Right lobe of liver (tissue), 6 donors: ENCODE data around the gene MROH8. TPM values are rescaled to one million over a fixed set of nuclear protein-coding genes. Genes with fewer than 3 reads are reported as not detected.
"Not testable (repeated sequence)": the region's sequence is repeated elsewhere in the genome, so short reads cannot be mapped to it uniquely, and the experiment has no call there.

Experiments
- ATAC-seq, 4 donors: fragments of 200-7000 bp; cut with Tn5 transposase; one replicate each; pipeline ENCODE4 v1.9.1; 2020; ENCODE audit warnings: mild to moderate bottlenecking in 4 of 4, moderate library complexity in 4 of 4
- DNase-seq, 3 donors: peaks; one replicate each; pipeline ENCODE4 v3.0.0-alpha.2; 2020
- H3K27ac ChIP-seq, 3 donors: fragments of 200-600 bp; one replicate each; pipeline ENCODE4 v1.8.0; 2022
- H3K27me3 ChIP-seq, 2 donors: fragments of 200-600 bp; one replicate each; pipeline ENCODE4 v1.8.0; 2022
- H3K36me3 ChIP-seq, 4 donors: fragments of 200-600 bp; sonication (generic) in 1 of 4; one replicate each; pipeline versions ENCODE4 v1.5.1 to v1.8.0; 2017 to 2022; ENCODE audit warnings: control low read depth in 1 of 4
- H3K4me1 ChIP-seq, 4 donors: fragments of 200-600 bp; sonication (generic) in 1 of 4; one replicate each; pipeline versions ENCODE4 v1.5.1 to v1.8.0; 2017 to 2022; ENCODE audit warnings: control low read depth in 1 of 4
- H3K4me3 ChIP-seq, 3 donors: fragments of 200-600 bp; one replicate each; pipeline ENCODE4 v1.8.0; 2022
- H3K9me3 ChIP-seq, 4 donors: fragments of 200-600 bp; sonication (generic) in 1 of 4; one replicate each; pipeline versions ENCODE4 v1.5.1 to v1.8.0; 2017 to 2022; ENCODE audit warnings: control low read depth in 1 of 4
- POLR2A ChIP-seq: fragments of 450-650 bp; IDR thresholded peaks from one replicate; pipeline ENCODE4 v1.6.1; 2017; ENCODE audit warnings: antibody characterized with exemption, mild to moderate bottlenecking
- WGBS: methylation state at CpG from one replicate; pipeline ENCODE4 v1.1.6; 2018; ENCODE audit warnings: low coverage, low lambda C conversion rate; ENCODE audit not compliant: insufficient coverage; ENCODE audit errors: missing lambda C conversion rate; 5-methylcytosine and 5-hydroxymethylcytosine counted together
- intact Hi-C, 2 donors: fragments of 100-400 bp; cut with DNase I; formaldehyde crosslinking; loops; one replicate each; pipeline versions ENCODE4 v1.11.2 to v1.14.1; 2022
- total RNA-seq, 6 experiments: library from RNA; depleted of rRNA in 2 of 6; stranded (reverse); fragments of >200 nt in 2 of 6; fragmentation: NEBNext Ultra II Directional in 3 of 6; extraction: Animal tissue kit (Norgen Biotek cat#: 25700) in 3 of 6; gene quantifications; one replicate each; pipeline versions ENCODE4 v1.1.0 to v1.2.4, GENCODE V29; 2016 to 2023
- TF ChIP-seq, protein P1 (sequence below), 4 donors: fragments of 200-600 bp in 3 of 4; fragments of 450-650 bp in 1 of 4; IDR thresholded peaks; one replicate each; pipeline versions ENCODE4 v1.5.1 to v1.8.0; 2016 to 2022; ENCODE audit warnings: antibody characterized with exemption in 4 of 4, mild to moderate bottlenecking in 2 of 4
- donor health status: DM: no; HTN: yes; CAD: no.
- donor health status: DM: no; HTN: no; CAD: no.
- donor health status: DM: no; HTN: no; CAD: no.
- donor health status: DM: no; HTN: yes; CAD: no.
- donor health status: DM: no; HTN: yes; CAD: no.

Gene MROH8
- total RNA-seq, 6 experiments from 2014 or later = 1.1 to 5.2 (median 2.2) TPM

DNA sequence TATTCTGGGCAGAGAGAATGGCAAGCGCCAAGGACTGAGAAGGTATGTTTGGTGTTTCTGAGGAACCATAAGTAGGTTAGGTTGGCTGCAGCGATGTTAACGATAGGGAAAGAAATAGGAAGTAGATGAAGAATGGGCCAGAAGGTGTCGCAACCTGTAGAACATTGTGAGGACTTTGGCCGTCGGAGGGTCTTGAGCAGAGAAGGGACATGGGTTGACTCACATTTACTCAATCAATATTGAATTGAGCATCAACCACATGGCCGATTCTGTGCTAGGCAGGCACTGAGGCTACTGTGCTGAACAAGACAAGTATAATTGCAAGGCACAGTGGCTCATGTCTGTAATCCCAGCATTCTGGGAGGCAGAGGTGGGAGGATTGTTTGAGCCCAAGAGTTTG is 27.1 kb downstream of the MROH8 start:
- Histone ChIP-seq H3K36me3 (no peaks in the 10 kb centered on the region), H3K27me3 (no peaks in the 10 kb centered on the region), H3K4me3 (no peak overlapping the region), H3K9me3 (no peaks in the 10 kb centered on the region), H3K27ac (no peak overlapping the region), H3K4me1 (peaks cover 0 to 12% (median 3%) of the 10 kb centered on the region in 4 donors)
- ATAC-seq = no peak
- TF ChIP-seq, protein P1, sequence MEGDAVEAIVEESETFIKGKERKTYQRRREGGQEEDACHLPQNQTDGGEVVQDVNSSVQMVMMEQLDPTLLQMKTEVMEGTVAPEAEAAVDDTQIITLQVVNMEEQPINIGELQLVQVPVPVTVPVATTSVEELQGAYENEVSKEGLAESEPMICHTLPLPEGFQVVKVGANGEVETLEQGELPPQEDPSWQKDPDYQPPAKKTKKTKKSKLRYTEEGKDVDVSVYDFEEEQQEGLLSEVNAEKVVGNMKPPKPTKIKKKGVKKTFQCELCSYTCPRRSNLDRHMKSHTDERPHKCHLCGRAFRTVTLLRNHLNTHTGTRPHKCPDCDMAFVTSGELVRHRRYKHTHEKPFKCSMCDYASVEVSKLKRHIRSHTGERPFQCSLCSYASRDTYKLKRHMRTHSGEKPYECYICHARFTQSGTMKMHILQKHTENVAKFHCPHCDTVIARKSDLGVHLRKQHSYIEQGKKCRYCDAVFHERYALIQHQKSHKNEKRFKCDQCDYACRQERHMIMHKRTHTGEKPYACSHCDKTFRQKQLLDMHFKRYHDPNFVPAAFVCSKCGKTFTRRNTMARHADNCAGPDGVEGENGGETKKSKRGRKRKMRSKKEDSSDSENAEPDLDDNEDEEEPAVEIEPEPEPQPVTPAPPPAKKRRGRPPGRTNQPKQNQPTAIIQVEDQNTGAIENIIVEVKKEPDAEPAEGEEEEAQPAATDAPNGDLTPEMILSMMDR (IDR thresholded peaks at IDR 0.05) = no peak
- TF ChIP-seq POLR2A = no peak
- DNase-seq = no peak
- 69% methylated on average over 7 of the region's 7 CpGs for WGBS
- intact Hi-C loops = no loop called here

DNA sequence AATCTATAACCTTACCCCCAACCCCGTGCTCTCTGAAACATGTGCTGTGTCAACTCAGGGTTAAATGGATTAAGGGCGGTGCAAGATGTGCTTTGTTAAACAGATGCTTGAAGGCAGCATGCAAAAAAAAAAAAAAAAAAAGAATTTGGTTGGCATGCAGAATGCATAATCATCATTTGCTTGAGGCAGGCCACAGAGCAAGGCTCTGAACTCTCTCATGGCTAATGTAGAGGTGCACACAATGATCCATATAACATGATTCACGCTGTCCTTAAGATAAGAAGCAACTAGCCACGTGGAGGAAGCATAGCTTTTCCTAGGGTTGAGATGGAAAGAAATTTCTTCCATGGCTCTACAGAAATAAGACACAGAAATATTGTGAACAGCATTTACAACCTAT is 27.8 kb downstream of the MROH8 start:
- WGBS = 94% methylated on average over 2 of the region's 4 CpGs
- DNase-seq (no peak), ATAC-seq (no peak)
- Histone ChIP-seq H3K27me3 (no peaks in the 10 kb centered on the region), H3K4me1 (peaks cover 0 to 10% (median 3%) of the 10 kb centered on the region in 4 donors), H3K36me3 (no peaks in the 10 kb centered on the region), H3K27ac (no peak overlapping the region), H3K9me3 (no peaks in the 10 kb centered on the region), H3K4me3 (no peak overlapping the region)
- intact Hi-C loops = no loop called here
- TF ChIP-seq, protein P1 (IDR thresholded peaks at IDR 0.05) = no peak
- no peak for TF ChIP-seq POLR2A

DNA sequence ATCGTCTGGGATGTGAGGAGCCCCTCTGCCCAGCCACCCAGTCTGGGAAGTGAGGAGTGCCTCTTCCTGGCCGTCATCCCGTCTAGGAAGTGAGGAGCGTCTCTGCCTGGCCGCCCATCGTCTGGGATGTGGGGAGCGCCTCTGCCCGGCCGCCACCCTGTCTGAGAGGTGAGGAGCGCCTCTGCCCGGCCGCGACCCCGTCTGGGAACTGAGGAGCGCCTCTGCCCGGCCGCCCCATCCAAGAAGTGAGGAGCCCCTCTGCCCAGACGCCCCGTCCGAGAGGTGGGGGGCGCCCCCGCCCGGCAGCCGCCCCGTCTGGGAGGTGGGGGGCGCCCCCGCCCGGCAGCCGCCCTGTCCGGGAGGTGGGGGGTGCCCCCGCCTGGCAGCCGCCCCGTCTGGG is 28.5 kb downstream of the MROH8 start:
- H3K4me1 ChIP-seq, DNase-seq, H3K4me3 ChIP-seq, H3K27ac ChIP-seq, H3K27me3 ChIP-seq, ATAC-seq, intact Hi-C loops, H3K36me3 ChIP-seq, H3K9me3 ChIP-seq: not testable (repeated sequence)
- WGBS = 97% methylated on average over 12 of the region's 33 CpGs

GRCh38 chr20:37147250-37147649 is 32.1 kb downstream of the MROH8 start:
- no peak for ATAC-seq
- no peak for DNase-seq
- TF ChIP-seq, protein P1 (IDR thresholded peaks at IDR 0.05) = no peak
- no peak for TF ChIP-seq POLR2A
- whole genome bisulfite sequencing = 83% methylated on average over 6 of the region's 6 CpGs
- Histone ChIP-seq H3K4me3 (no peak overlapping the region), H3K9me3 (no peaks in the 10 kb centered on the region), H3K27ac (no peak overlapping the region), H3K36me3 (no peaks in the 10 kb centered on the region), H3K27me3 (no peaks in the 10 kb centered on the region), H3K4me1 (no peaks in the 10 kb centered on the region)
- intact Hi-C loops = no loop called here

DNA sequence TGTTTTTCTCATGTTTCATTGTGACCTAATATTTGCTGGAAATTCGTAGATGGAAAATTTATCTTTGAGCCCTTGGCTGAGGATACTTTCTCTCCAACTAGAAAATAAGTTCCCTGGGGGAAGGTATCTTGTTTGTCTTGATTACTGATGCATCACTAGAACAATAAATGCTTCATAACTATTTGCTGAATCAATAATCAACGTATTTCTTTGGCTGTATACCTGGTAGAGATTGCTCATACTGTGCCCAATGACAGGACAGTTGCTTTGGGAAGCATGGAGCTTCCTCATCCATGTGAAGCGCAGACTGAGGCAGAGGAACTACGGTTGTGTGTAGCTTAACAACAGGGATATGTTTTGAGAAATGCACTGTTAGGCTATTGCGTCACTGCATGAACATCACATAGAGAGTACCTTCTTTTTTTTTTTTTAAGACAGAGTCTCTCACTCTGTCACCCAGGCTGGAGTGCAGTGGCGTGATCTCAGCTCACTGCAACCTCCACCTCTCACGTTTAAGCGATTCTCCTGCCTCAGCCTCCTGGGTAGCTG is 34.4 kb downstream of the MROH8 start:
- no peaks in the 10 kb centered on the region for H3K36me3 ChIP-seq
- intact Hi-C loops = no loop called here
- TF ChIP-seq POLR2A = no peak
- TF ChIP-seq, protein P1 (IDR thresholded peaks at IDR 0.05) = no peak
- no peak overlapping the region for H3K27ac ChIP-seq
- ATAC-seq = no peak
- no peaks in the 10 kb centered on the region for H3K9me3 ChIP-seq
- WGBS = 78% methylated on average over 7 of the region's 8 CpGs
- no peak overlapping the region for H3K4me3 ChIP-seq
- H3K27me3 ChIP-seq = no peaks in the 10 kb centered on the region
- no peaks in the 10 kb centered on the region for H3K4me1 ChIP-seq
- no peak for DNase-seq
